HG02642 (cell line): ENCODE results near the gene CNOT1.
"Not testable (repeated sequence)": the region's sequence is repeated elsewhere in the genome, so short reads cannot be mapped to it uniquely, and the experiment has no call there.

Experiments
- ATAC-seq: cut with Tn5 transposase; IDR thresholded peaks from one replicate; pipeline ENCODE4 v1.9.1; 2021; ENCODE audit warnings: mild to moderate bottlenecking; ENCODE audit not compliant: unreplicated experiment, poor library complexity

Gene CNOT1

GRCh38 chr16:58629733-58630640 is at the start of gene CNOT1:
TSS of gene CNOT1 (minus strand) at chr16:58629826. CDS start at chr16:58599337, 30,489 bp downstream.
- ATAC-seq = peak; percentile 87

DNA sequence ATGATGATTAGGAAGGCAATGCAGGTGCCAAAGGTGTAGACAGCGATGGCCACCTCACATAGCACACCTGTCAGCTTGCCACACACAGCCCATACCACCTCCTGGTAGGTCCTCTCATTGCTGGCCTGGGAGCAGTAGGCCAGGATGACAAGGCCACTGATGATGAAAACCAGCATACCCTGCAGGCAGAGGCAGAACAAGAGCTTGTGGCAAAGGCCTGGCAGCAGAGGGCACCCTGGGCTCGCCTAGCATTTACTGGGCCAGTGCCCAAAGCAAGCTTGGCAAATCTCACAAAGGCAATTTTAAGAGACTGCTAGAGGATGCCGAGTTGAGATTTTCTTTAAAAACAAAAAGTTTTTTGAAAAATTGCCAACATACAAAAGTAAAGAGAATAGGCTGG is 49.1 kb upstream of the CNOT1 start:
- no peak for ATAC-seq

- no peak for ATAC-seq
Measured at GRCh38 chr16:58678269-58678668, 48.6 kb upstream of the CNOT1 start.

DNA sequence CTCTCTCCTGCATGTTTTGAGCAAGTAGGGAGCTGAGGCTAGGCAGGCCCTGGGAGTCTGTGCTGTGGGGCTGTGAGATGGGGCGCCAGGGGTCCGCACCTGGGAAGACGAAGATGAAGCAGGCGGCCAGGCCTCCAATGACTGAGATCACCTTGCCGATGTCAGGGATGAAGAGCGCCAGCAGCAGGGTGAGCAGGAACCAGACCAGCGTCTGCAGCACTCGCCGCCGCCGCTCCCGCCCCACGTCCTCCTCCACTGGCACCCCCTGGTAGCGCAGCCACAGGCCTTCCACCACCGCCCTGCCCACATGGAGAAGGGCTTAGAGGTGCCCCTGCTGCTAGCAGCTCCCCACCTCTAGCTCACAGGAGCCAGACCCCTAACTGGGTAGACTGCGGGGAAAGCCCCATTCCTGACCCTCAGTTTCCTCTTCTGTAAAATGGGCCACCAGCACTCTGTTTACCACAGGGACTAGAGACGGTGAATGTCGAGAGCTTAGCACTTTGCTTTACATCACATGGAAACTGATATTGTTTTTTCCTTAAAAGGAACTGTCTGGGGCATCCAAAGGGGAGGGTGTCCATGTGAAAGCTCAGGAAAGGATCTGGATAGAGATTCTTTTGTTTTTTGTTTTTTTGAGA is 41.4 kb upstream of the CNOT1 start:
- no peak for ATAC-seq

DNA sequence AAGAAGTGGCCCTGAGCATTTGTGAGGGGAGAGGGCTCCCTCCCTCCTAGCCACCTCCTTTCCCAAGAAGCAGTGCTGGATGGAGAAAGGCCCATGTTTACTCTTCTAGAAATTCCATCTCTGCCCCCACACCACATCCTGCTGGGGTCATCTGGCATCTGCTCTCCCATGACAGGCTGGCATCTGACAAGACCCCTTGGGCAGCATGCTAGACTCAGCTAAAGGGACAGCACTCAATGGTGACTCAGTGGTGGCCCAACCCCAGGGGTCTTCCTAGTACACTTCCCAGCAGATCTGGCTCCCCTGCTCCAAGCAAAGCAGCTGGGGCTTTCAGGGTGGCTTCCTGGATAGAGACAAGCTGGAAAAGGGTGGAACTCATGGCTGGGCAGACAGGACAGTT is 40.6 kb upstream of the CNOT1 start:
- ATAC-seq = no peak

- no peak for ATAC-seq
Measured at GRCh38 chr16:58665200-58665599, 35.6 kb upstream of the CNOT1 start.

GRCh38 chr16:58661199-58661830 is 31.7 kb upstream of the CNOT1 start:
- ATAC-seq = peak; percentile 80

GRCh38 chr16:58659911-58660310 is 30.3 kb upstream of the CNOT1 start:
- not testable (repeated sequence) for ATAC-seq

- ATAC-seq = no peak
Measured at GRCh38 chr16:58658796-58659211, 29.2 kb upstream of the CNOT1 start.

DNA sequence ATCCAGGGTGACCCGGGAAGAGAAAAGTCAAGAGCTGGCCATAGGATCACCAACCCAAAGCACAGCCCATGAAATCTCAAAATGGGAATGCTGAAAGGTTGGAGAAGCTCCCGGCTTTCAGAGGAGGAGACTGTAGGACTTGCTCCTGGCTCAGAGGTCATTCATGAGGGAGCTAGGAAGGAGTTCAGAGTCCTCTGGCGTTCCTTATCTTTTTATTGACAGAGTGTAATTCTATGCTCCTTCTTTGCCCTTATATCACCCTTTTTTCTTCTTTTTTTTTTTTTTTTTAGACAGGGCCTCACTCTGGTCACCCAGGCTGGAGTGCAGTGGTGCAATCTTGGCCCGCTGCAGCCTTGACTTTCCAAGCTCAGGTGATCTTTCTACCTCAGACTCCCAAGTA is 27.3 kb upstream of the CNOT1 start:
- no peak for ATAC-seq

GRCh38 chr16:58655215-58655596 is 25.6 kb upstream of the CNOT1 start:
- ATAC-seq = no peak

GRCh38 chr16:58654560-58655214 is 25.1 kb upstream of the CNOT1 start:
- no peak for ATAC-seq

- no peak for ATAC-seq
Measured at GRCh38 chr16:58652741-58653140, 23.1 kb upstream of the CNOT1 start.

DNA sequence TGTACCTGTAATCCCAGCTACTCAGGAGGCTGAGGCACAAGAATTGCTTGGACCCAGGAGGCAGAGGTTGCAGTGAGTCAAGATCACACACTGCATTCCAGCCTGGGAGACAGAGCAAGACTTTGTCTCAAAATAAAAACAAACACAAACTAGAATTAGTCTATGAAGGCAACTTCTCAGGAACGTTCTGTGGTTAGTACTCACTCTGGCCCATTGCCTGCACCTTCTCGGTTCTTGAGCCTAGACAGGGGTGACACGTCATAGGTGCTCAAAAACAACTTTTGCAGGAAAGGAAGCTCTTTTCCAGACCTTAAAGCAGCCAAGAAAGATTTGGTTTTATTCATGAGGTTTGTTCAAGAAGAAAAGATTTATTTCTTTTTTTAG is 22.3 kb upstream of the CNOT1 start:
- no peak for ATAC-seq

GRCh38 chr16:58649707-58650106 is 20.1 kb upstream of the CNOT1 start:
- ATAC-seq = no peak

GRCh38 chr16:58647107-58647506 is 17.5 kb upstream of the CNOT1 start:
- no peak for ATAC-seq

DNA sequence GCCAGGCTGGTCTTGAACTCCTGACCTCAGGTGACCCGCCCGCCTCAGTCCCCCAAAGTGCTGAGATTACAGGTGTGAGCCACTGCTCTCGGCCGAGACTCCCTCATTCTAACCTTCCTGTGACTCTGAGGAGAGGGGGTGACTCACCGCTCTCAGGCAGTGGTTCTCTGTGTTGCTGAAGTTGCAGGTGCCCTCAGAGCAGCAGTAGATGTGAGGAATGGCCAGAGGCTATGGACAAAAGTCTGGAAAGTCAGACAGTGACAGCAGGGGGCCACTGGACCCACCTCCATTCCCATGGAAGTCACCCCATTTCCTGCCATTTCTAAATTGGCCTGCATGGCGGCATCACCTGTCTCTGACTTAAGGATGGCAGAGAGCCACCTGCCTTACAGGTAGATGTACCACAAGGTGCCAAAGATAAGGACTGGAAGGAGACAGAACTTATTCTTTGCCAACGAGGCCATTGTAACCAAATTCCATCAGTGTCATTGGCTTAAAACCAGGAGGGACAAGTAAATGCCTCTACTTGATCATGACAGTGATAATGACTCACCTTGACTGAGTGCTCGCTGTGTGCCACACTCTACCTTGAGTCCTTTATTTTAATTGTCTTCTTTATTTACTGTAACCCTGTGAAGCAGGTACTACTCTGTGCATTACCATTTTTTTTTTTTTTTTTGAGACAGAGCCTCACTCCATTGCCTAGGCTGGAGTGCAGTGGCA is 15.3 kb upstream of the CNOT1 start:
- ATAC-seq = no peak

DNA sequence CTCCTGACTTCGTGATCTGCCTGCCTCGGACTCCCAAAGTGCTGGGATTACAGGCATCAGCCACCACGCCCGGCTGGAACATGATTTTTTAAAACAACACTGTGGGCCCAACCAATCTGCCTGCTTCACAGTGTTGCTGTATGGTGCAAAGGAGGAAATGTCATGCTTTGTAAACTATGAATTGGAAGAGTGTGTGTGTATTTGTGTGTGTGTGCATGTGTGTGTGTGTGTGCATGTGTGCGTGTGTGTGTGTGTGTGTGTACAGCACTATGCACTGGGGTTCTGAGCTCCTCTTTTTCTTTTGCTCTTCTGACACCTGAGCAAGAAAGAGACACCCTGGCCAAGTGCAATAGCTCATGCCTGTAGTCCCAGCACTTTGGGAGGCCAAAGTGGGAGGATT is 14.5 kb upstream of the CNOT1 start:
- no peak for ATAC-seq

- no peak for ATAC-seq
Measured at GRCh38 chr16:58640949-58641348, 11.3 kb upstream of the CNOT1 start.

- ATAC-seq = no peak
Measured at GRCh38 chr16:58639836-58640235, 10.2 kb upstream of the CNOT1 start.
